Activated B cell treated with CpG ODN at 0.5 μM for 24 hours (primary cell): ENCODE results near the gene PLD3. TPM values are rescaled to one million over a fixed set of nuclear protein-coding genes. Genes with fewer than 3 reads are reported as not detected.

Source experiments
- ATAC-seq: fragments of 200-7000 bp; cut with Tn5 transposase; one replicate; pipeline ENCODE4 v1.10.0; 2021; ENCODE audit warnings: low read depth, mild to moderate bottlenecking, moderate library complexity
- CTCF ChIA-PET: fragments of 350-600 bp; sonication (Branson Sonifier 250); formaldehyde crosslinking; loops from one replicate; lab custom pipeline; 2021; ENCODE audit warnings: antibody characterized with exemption; lab: Charles Lee
- POLR2A ChIA-PET: fragments of 350-600 bp; sonication (Branson Sonifier 250); formaldehyde crosslinking; loops from one replicate; lab custom pipeline; 2021; ENCODE audit warnings: antibody characterized with exemption; lab: Charles Lee
- DNase-seq: peaks from one replicate; pipeline ENCODE4 v3.0.0; 2022
- H3K27ac Mint-ChIP-seq: one replicate; pipeline ENCODE4 v1.8.0; 2020; ENCODE audit warnings: mixed read lengths
- H3K27me3 Mint-ChIP-seq: one replicate; pipeline ENCODE4 v1.8.0; 2021; ENCODE audit warnings: mixed read lengths
- H3K36me3 Mint-ChIP-seq: one replicate; pipeline ENCODE4 v1.8.0; 2021; ENCODE audit warnings: low read depth, mixed read lengths
- H3K4me1 Mint-ChIP-seq: one replicate; pipeline ENCODE4 v1.8.0; 2021; ENCODE audit warnings: mixed read lengths
- H3K4me3 Mint-ChIP-seq: one replicate; pipeline ENCODE4 v1.8.0; 2020; ENCODE audit warnings: mild to moderate bottlenecking, mixed read lengths
- H3K9me3 Mint-ChIP-seq: one replicate; pipeline ENCODE4 v1.8.0; 2020; ENCODE audit warnings: mixed read lengths
- intact Hi-C: fragments of 100-400 bp; cut with micrococcal nuclease; formaldehyde crosslinking; loops from one replicate; pipeline ENCODE4 v1.15.1; 2024
- total RNA-seq: library from RNA; stranded (reverse); gene quantifications from 2 replicates; pipeline ENCODE4 v1.2.3, GENCODE V29; 2022
- TF ChIP-seq, protein P1 (sequence below): fragments of 200-600 bp; IDR thresholded peaks from one replicate; pipeline ENCODE4 v1.8.0; 2022; ENCODE audit warnings: antibody characterized with exemption, mild to moderate bottlenecking

Gene PLD3
- total RNA-seq, 1 donor from 2014 or later: 37.8 TPM

DNA sequence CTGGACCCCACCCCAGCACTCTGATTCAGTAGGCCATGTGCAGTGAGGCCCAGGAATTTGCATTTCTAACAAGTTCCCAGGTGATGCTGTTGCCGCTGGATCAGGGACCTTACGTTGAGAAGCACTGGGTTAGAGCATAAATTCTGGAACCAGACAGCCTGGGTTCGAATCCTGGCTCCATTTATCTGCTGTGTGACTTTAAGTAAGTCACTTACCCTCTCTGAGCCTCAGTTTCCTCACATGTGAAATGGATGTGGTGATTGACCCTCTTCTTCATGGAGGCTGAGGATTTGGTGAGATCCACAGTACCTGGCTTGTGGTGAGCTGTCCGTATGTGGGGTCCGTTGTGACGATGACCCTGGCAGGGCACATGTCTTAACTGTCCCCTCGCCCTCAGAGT lies 25.6 kb downstream of the PLD3 start:
- H3K27ac Mint-ChIP-seq: no peak overlapping the region
- no peaks in the 10 kb centered on the region for H3K4me1 Mint-ChIP-seq
- H3K4me3 Mint-ChIP-seq: no peak overlapping the region
- TF ChIP-seq, protein P1, sequence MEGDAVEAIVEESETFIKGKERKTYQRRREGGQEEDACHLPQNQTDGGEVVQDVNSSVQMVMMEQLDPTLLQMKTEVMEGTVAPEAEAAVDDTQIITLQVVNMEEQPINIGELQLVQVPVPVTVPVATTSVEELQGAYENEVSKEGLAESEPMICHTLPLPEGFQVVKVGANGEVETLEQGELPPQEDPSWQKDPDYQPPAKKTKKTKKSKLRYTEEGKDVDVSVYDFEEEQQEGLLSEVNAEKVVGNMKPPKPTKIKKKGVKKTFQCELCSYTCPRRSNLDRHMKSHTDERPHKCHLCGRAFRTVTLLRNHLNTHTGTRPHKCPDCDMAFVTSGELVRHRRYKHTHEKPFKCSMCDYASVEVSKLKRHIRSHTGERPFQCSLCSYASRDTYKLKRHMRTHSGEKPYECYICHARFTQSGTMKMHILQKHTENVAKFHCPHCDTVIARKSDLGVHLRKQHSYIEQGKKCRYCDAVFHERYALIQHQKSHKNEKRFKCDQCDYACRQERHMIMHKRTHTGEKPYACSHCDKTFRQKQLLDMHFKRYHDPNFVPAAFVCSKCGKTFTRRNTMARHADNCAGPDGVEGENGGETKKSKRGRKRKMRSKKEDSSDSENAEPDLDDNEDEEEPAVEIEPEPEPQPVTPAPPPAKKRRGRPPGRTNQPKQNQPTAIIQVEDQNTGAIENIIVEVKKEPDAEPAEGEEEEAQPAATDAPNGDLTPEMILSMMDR: no peak
- no peaks in the 10 kb centered on the region for H3K27me3 Mint-ChIP-seq
- no peak for DNase-seq
- intact Hi-C loops: no loop called here
- H3K36me3 Mint-ChIP-seq: peaks cover 44% of the 10 kb centered on the region
- POLR2A ChIA-PET: no interaction called here
- no peak for ATAC-seq
- CTCF ChIA-PET: no interaction called here
- no peaks in the 10 kb centered on the region for H3K9me3 Mint-ChIP-seq

DNA sequence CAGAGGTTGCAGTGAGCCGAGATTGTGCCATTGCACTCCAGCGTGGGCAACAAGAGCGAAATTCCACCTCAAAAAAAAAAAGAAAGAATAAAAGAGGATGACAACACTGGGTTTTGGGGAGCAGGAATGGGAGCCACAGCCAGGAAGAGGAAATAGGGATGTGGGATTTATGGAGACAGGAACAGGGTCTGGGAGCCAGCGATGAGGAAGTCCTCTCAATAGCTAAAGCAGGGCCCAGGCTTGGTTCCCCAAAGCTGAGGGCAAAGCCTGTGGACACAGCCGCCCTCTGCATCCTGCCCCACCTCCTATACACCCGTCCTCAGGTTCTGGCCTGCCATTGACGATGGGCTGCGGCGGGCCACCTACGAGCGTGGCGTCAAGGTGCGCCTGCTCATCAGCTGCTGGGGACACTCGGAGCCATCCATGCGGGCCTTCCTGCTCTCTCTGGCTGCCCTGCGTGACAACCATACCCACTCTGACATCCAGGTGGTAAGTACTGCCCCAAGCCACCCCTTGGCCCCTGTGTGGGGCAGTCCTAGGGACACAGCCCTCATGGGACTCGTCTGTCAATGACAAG lies 27.9 kb downstream of the PLD3 start:
- no peaks in the 10 kb centered on the region for H3K4me1 Mint-ChIP-seq
- CTCF ChIA-PET: no interaction called here
- TF ChIP-seq, protein P1: no peak
- no peaks in the 10 kb centered on the region for H3K9me3 Mint-ChIP-seq
- POLR2A ChIA-PET: no interaction called here
- H3K4me3 Mint-ChIP-seq: no peak overlapping the region
- H3K27me3 Mint-ChIP-seq: no peaks in the 10 kb centered on the region
- H3K36me3 Mint-ChIP-seq: peaks cover 31% of the 10 kb centered on the region
- no peak overlapping the region for H3K27ac Mint-ChIP-seq
- DNase-seq (no peak), ATAC-seq (no peak)
- intact Hi-C loops: no loop called here

DNA sequence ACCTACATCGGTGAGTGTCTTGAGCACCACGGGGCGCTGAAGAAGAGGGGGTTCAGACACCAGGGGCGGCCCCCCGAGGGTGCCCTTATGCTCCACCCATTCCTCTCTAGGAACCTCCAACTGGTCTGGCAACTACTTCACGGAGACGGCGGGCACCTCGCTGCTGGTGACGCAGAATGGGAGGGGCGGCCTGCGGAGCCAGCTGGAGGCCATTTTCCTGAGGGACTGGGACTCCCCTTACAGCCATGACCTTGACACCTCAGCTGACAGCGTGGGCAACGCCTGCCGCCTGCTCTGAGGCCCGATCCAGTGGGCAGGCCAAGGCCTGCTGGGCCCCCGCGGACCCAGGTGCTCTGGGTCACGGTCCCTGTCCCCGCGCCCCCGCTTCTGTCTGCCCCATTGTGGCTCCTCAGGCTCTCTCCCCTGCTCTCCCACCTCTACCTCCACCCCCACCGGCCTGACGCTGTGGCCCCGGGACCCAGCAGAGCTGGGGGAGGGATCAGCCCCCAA lies 29.4 kb downstream of the PLD3 start:
- intact Hi-C loops: no loop called here
- no peak for DNase-seq
- ATAC-seq: no peak
- no peaks in the 10 kb centered on the region for H3K27me3 Mint-ChIP-seq
- H3K4me1 Mint-ChIP-seq: no peaks in the 10 kb centered on the region
- peaks cover 18% of the 10 kb centered on the region for H3K36me3 Mint-ChIP-seq
- no peak overlapping the region for H3K27ac Mint-ChIP-seq
- no peaks in the 10 kb centered on the region for H3K9me3 Mint-ChIP-seq
- TF ChIP-seq, protein P1: no peak
- ChIA-PET CTCF (no interaction called here), POLR2A (no interaction called here)
- no peak overlapping the region for H3K4me3 Mint-ChIP-seq

DNA sequence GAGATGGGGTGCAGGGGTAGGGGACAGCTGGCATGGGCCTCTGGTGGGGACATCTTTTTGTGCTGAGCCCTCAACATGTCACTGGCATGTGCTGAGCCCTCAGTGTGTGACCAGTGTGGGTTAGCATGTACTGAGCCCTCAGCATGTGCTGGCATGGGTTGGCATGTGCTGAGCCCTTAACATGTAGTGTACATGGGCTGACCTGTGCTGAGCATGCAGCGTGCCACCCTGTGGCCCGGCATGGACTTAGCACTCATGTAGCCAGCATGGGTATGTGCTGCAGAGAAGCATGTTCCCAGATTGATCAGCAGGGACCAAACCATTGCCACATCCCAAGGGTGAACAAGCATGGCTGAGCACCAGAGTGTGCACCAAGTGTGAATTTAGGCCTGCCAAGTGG lies 30.0 kb downstream of the PLD3 start:
- ChIA-PET POLR2A (no interaction called here), CTCF (no interaction called here)
- Mint-ChIP-seq H3K27ac (no peak overlapping the region), H3K36me3 (peaks cover 18% of the 10 kb centered on the region), H3K9me3 (no peaks in the 10 kb centered on the region), H3K4me3 (no peak overlapping the region), H3K4me1 (no peaks in the 10 kb centered on the region), H3K27me3 (no peaks in the 10 kb centered on the region)
- ATAC-seq: no peak
- intact Hi-C loops: no loop called here
- TF ChIP-seq, protein P1: no peak
- DNase-seq: no peak

- H3K9me3 Mint-ChIP-seq: no peaks in the 10 kb centered on the region
- no peak for ATAC-seq
- DNase-seq: no peak
- TF ChIP-seq, protein P1: no peak
- H3K4me3 Mint-ChIP-seq: no peak overlapping the region
- ChIA-PET CTCF (no interaction called here), POLR2A (no interaction called here)
- intact Hi-C loops: no loop called here
- no peak overlapping the region for H3K27ac Mint-ChIP-seq
- peaks cover 13% of the 10 kb centered on the region for H3K36me3 Mint-ChIP-seq
- H3K4me1 Mint-ChIP-seq: no peaks in the 10 kb centered on the region
- H3K27me3 Mint-ChIP-seq: no peaks in the 10 kb centered on the region
Measured at GRCh38 chr19:40379446-40380198, 31.1 kb downstream of the PLD3 start.
